HCT116 (cell line): ENCODE data around the gene COL12A1. TPM values are rescaled to one million over a fixed set of nuclear protein-coding genes. Genes with fewer than 3 reads are reported as not detected.

Experiments
- ATAC-seq: fragments of 200-7000 bp; cut with Tn5 transposase; 2 replicates; pipeline ENCODE4 v1.9.1; 2020; ENCODE audit warnings: mild to moderate bottlenecking, moderate library complexity
- BruUV-seq: library from RNA; stranded (reverse); fragments of 400-500 nt; replicated peaks from 2 replicates; lab custom pipeline; 2021; lab: Mats Ljungman, UMichigan
- CTCF ChIA-PET: fragments of 300-600 bp; sonication (Branson Sonifier 250); formaldehyde crosslinking; loops from one replicate; lab custom pipeline; 2021; ENCODE audit warnings: antibody characterized with exemption; lab: Charles Lee
- POLR2A ChIA-PET: fragments of 300-600, 350-600 bp; sonication (Branson Sonifier 250); formaldehyde crosslinking; loops from one replicate; lab custom pipeline; 2021; ENCODE audit warnings: antibody characterized with exemption; lab: Charles Lee
- RAD21 ChIA-PET, 2 experiments: fragments of 300-600 bp; sonication (Branson Sonifier 250); formaldehyde crosslinking; loops; one replicate each; lab custom pipeline; 2023; ENCODE audit warnings: low total read pairs in 2 of 2; ENCODE audit not compliant: uncharacterized antibody in 2 of 2, unreplicated experiment in 2 of 2, low non-redundant PET in 1 of 2; lab: Charles Lee
- DNase-seq: peaks from one replicate; pipeline ENCODE4 v3.0.0-alpha.2; 2010; ENCODE audit warnings: low read depth, low spot score
- H2AFZ ChIP-seq: fragments of 200-600 bp; shearing (Covaris generic), sonication (generic); 2 replicates; pipeline ENCODE4 v1.6.1; 2017; ENCODE audit warnings: low read depth, mixed run types, mixed read lengths, antibody characterized with exemption, low read length; ENCODE audit not compliant: poor library complexity, severe bottlenecking
- H3K27ac ChIP-seq: 2 replicates; pipeline ENCODE4 v1.5.1; 2012; ENCODE audit warnings: low read depth, low read length
- H3K27me3 ChIP-seq: fragments of 200-600 bp; sonication (generic); 2 replicates; pipeline ENCODE4 v1.6.1; 2016; ENCODE audit warnings: mixed run types, low read length, mixed read lengths; ENCODE audit not compliant: insufficient read depth
- H3K36me3 ChIP-seq, 2 experiments: fragments of 200-500 bp in 1 of 2; fragments of 200-600 bp in 1 of 2; sonication (Bioruptor generic) in 1 of 2; sonication (generic) in 1 of 2; 2 replicates each; pipeline versions ENCODE4 v1.5.1 to v1.6.1; 2014 to 2016; ENCODE audit warnings: low read length in 2 of 2, inconsistent platforms in 1 of 2, mixed read lengths in 1 of 2, mixed run types in 1 of 2; ENCODE audit not compliant: insufficient read depth in 2 of 2, control insufficient read depth in 1 of 2
- H3K4me1 ChIP-seq, 2 experiments: fragments of 200-600 bp in 1 of 2; sonication (generic) in 1 of 2; 2 replicates each; pipeline versions ENCODE4 v1.5.1 to v1.6.1; 2012 to 2017; ENCODE audit warnings: low read length in 2 of 2, inconsistent platforms in 1 of 2, mild to moderate bottlenecking in 1 of 2, mixed read lengths in 1 of 2, mixed run types in 1 of 2, moderate library complexity in 1 of 2; ENCODE audit not compliant: insufficient read depth in 2 of 2, control insufficient read depth in 1 of 2
- H3K4me2 ChIP-seq: fragments of 200-600 bp; sonication (generic); 2 replicates; pipeline ENCODE4 v1.6.1; 2017; ENCODE audit warnings: mixed run types, low read length, mixed read lengths
- H3K4me3 ChIP-seq, 2 experiments: fragments of 200-600 bp in 1 of 2; sonication (generic) in 1 of 2; replicated peaks in 1 of 2; 2 replicates each; pipeline ENCODE4 v1.5.1; 2011 to 2016; ENCODE audit warnings: low read length in 2 of 2, control low read depth in 1 of 2, low read depth in 1 of 2, mild to moderate bottlenecking in 1 of 2, mixed read lengths in 1 of 2, mixed run types in 1 of 2
- H3K79me2 ChIP-seq: fragments of 200-600 bp; sonication (generic); 2 replicates; pipeline ENCODE4 v1.6.1; 2017; ENCODE audit warnings: mild to moderate bottlenecking, mixed run types, low read length, moderate library complexity, mixed read lengths; ENCODE audit not compliant: insufficient read depth
- H3K9ac ChIP-seq: fragments of 200-600 bp; sonication (generic); 2 replicates; pipeline ENCODE4 v1.6.1; 2016; ENCODE audit warnings: low read length, mixed read lengths
- H3K9me2 ChIP-seq: fragments of 200-600 bp; sonication (generic), shearing (Covaris generic); 2 replicates; pipeline ENCODE4 v1.6.1; 2017; ENCODE audit warnings: mixed run types, mild to moderate bottlenecking, moderate library complexity; ENCODE audit not compliant: insufficient read depth
- H3K9me3 ChIP-seq, 2 experiments: fragments of 200-500 bp in 1 of 2; fragments of 200-600 bp in 1 of 2; sonication (Bioruptor generic) in 1 of 2; sonication (generic) in 1 of 2; 2 replicates each; pipeline ENCODE4 v1.6.1; 2014 to 2017; ENCODE audit warnings: low read length in 2 of 2, mixed read lengths in 2 of 2, inconsistent platforms in 1 of 2, low read depth in 1 of 2, mild to moderate bottlenecking in 1 of 2, mixed run types in 1 of 2, moderate library complexity in 1 of 2; ENCODE audit not compliant: control insufficient read depth in 1 of 2, insufficient read depth in 1 of 2
- H4K20me1 ChIP-seq: fragments of 200-600 bp; sonication (generic), shearing (Covaris generic); 2 replicates; pipeline ENCODE4 v1.6.1; 2017; ENCODE audit warnings: mixed run types, mild to moderate bottlenecking, moderate library complexity; ENCODE audit not compliant: insufficient read depth
- CBX3 ChIP-seq: IDR thresholded peaks from 2 replicates; pipeline ENCODE4 v1.6.1; 2012; ENCODE audit warnings: low read depth
- ELF1 ChIP-seq: IDR thresholded peaks from 2 replicates; pipeline ENCODE4 v1.6.1; 2012; ENCODE audit warnings: low read depth, borderline replicate concordance
- EZH2phosphoT487 ChIP-seq: fragments of 200-600 bp; IDR thresholded peaks from 2 replicates; pipeline ENCODE4 v1.6.1; 2018; ENCODE audit warnings: antibody characterized with exemption, borderline replicate concordance
- FOSL1 ChIP-seq: IDR thresholded peaks from 2 replicates; pipeline ENCODE4 v1.6.1; 2012; ENCODE audit warnings: low read depth
- RAD21 ChIP-seq: IDR thresholded peaks from 2 replicates; pipeline ENCODE4 v1.6.1; 2012; ENCODE audit warnings: low read depth, mild to moderate bottlenecking
- SIN3A ChIP-seq: IDR thresholded peaks from 2 replicates; pipeline ENCODE4 v1.6.1; 2012; ENCODE audit warnings: low read depth
- TCF7L2 ChIP-seq: IDR thresholded peaks from 2 replicates; pipeline ENCODE4 v1.7.0; 2011; ENCODE audit warnings: borderline replicate concordance, inconsistent platforms; ENCODE audit not compliant: insufficient read depth, insufficient read length; ENCODE audit errors: extremely low read depth
- ZFX ChIP-seq: fragments of 450-650 bp; IDR thresholded peaks from 2 replicates; pipeline ENCODE4 v1.6.1; 2017
- ZNF274 ChIP-seq: fragments of 200-500 bp; sonication (Bioruptor generic); IDR thresholded peaks from 2 replicates; pipeline ENCODE4 v1.6.1; 2014; ENCODE audit warnings: mild to moderate bottlenecking, low read depth, low read length, inconsistent platforms
- intact Hi-C: fragments of 100-400 bp; cut with micrococcal nuclease; formaldehyde crosslinking; loops from 2 replicates; pipeline ENCODE4 v1.10.0; 2022
- total RNA-seq: library from RNA; stranded (reverse); gene quantifications from one replicate; pipeline ENCODE4 v1.2.1, GENCODE V29; 2021; ENCODE audit not compliant: unreplicated experiment
- TF ChIP-seq, protein P1 (sequence below), 3 experiments: fragments of 200-600 bp in 1 of 3; sonication (generic) in 1 of 3; IDR thresholded peaks in 2 of 3; conservative IDR thresholded peaks in 1 of 3; 2 replicates each; pipeline ENCODE4 v1.5.1; 2012 to 2017; ENCODE audit warnings: low read depth in 2 of 3, low read length in 2 of 3, antibody characterized with exemption in 1 of 3, borderline replicate concordance in 1 of 3, control low read depth in 1 of 3, mild to moderate bottlenecking in 1 of 3, mixed read lengths in 1 of 3, mixed run types in 1 of 3, moderate library complexity in 1 of 3; ENCODE audit not compliant: insufficient read depth in 1 of 3
- TF ChIP-seq, protein P2 (sequence below): IDR thresholded peaks from 2 replicates; pipeline ENCODE4 v1.6.1; 2011; ENCODE audit warnings: mild to moderate bottlenecking, low read length, moderate library complexity; ENCODE audit not compliant: insufficient replicate concordance; ENCODE audit errors: extremely low read depth
- TF ChIP-seq, protein P3 (sequence below): IDR thresholded peaks from 2 replicates; pipeline ENCODE4 v1.6.1; 2012; ENCODE audit warnings: low read depth

COL12A1 gene
- total RNA-seq, 1 experiment from 2014 or later: 23.5 TPM

DNA sequence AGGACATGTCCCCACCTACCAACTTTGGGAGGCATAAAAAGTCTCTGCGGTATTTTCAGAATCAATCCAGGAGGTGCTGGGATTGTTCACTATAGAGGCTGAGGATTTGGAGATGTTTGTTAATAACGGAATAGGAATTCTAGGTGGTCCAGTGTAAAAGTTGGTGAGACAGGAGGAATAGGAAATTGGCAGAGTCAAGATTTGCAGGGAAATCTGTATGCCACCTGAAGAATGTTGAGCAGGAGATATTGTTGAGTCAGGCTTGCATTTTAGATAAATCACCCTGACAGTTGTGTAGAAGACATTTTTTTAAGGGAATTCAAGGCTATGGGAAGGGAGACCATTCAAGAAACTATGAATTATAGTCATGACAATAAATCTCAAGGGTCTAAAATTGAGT lies 124.8 kb downstream of the COL12A1 start:
- no peak overlapping the region for H3K9ac ChIP-seq
- intact Hi-C loops: no loop called here
- no peaks in the 10 kb centered on the region for H3K79me2 ChIP-seq
- ChIA-PET POLR2A (no interaction called here), CTCF (no interaction called here), RAD21 (no interaction called here)
- no peak overlapping the region for H3K4me3 ChIP-seq
- no peak for TF ChIP-seq ELF1
- TF ChIP-seq FOSL1: no peak
- no peak for TF ChIP-seq ZNF274
- TF ChIP-seq TCF7L2: no peak
- TF ChIP-seq CBX3: no peak
- TF ChIP-seq, protein P1, sequence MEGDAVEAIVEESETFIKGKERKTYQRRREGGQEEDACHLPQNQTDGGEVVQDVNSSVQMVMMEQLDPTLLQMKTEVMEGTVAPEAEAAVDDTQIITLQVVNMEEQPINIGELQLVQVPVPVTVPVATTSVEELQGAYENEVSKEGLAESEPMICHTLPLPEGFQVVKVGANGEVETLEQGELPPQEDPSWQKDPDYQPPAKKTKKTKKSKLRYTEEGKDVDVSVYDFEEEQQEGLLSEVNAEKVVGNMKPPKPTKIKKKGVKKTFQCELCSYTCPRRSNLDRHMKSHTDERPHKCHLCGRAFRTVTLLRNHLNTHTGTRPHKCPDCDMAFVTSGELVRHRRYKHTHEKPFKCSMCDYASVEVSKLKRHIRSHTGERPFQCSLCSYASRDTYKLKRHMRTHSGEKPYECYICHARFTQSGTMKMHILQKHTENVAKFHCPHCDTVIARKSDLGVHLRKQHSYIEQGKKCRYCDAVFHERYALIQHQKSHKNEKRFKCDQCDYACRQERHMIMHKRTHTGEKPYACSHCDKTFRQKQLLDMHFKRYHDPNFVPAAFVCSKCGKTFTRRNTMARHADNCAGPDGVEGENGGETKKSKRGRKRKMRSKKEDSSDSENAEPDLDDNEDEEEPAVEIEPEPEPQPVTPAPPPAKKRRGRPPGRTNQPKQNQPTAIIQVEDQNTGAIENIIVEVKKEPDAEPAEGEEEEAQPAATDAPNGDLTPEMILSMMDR (IDR thresholded peaks at IDR 0.05 in 2 of 3, conservative IDR thresholded peaks at IDR 0.05 in 1 of 3; ENCODE audit: borderline replicate concordance in 1 of 3, insufficient read depth in 1 of 3, low read depth in 2 of 3, low read length in 2 of 3): no peak
- no peaks in the 10 kb centered on the region for H3K27me3 ChIP-seq
- H3K4me1 ChIP-seq: no peaks in the 10 kb centered on the region
- H3K9me3 ChIP-seq: no peaks in the 10 kb centered on the region
- ATAC-seq (no peak), DNase-seq (no peak)
- H4K20me1 ChIP-seq: no peaks in the 10 kb centered on the region
- no peak overlapping the region for H2AFZ ChIP-seq
- no peak overlapping the region for H3K27ac ChIP-seq
- peaks cover 0 to 8% of the 10 kb centered on the region in 2 experiments; a peak in 1 of 4 replicates for H3K36me3 ChIP-seq
- BruUV-seq: no TSS peak
- H3K9me2 ChIP-seq: no peaks in the 10 kb centered on the region
- H3K4me2 ChIP-seq: no peak overlapping the region

DNA sequence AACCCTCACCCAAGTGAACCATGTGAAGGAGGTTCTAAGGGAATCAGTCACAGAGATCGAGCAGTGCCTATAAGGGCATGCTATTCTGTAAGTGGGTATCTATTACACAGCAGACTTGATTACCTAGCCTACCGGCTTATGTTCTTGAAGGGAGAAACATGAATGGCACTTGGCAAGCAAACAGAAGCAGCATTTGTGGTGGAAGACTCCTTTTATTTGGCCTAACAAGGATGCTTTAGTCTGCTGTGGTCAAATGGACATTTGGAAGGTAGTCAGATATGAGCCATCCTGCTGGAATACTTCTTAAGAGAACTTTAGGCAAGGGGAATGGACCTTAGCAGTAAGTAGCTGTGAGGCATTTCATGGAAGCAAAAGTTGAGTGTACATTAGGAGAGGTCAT lies 126.3 kb downstream of the COL12A1 start:
- Histone ChIP-seq H3K27ac (no peak overlapping the region), H3K9me3 (no peaks in the 10 kb centered on the region), H3K4me1 (no peaks in the 10 kb centered on the region), H2AFZ (no peak overlapping the region), H3K4me2 (no peak overlapping the region), H3K27me3 (no peaks in the 10 kb centered on the region), H3K9ac (no peak overlapping the region), H3K36me3 (no peaks in the 10 kb centered on the region), H3K9me2 (no peaks in the 10 kb centered on the region), H3K79me2 (no peaks in the 10 kb centered on the region), H3K4me3 (no peak overlapping the region), H4K20me1 (no peaks in the 10 kb centered on the region)
- no peak for ATAC-seq
- DNase-seq: no peak
- intact Hi-C loops: no loop called here
- no TSS peak for BruUV-seq
- ChIA-PET RAD21 (no interaction called here), CTCF (no interaction called here), POLR2A (no interaction called here)
- no peak for TF ChIP-seq CBX3
- TF ChIP-seq, protein P2, sequence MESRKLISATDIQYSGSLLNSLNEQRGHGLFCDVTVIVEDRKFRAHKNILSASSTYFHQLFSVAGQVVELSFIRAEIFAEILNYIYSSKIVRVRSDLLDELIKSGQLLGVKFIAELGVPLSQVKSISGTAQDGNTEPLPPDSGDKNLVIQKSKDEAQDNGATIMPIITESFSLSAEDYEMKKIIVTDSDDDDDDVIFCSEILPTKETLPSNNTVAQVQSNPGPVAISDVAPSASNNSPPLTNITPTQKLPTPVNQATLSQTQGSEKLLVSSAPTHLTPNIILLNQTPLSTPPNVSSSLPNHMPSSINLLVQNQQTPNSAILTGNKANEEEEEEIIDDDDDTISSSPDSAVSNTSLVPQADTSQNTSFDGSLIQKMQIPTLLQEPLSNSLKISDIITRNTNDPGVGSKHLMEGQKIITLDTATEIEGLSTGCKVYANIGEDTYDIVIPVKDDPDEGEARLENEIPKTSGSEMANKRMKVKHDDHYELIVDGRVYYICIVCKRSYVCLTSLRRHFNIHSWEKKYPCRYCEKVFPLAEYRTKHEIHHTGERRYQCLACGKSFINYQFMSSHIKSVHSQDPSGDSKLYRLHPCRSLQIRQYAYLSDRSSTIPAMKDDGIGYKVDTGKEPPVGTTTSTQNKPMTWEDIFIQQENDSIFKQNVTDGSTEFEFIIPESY: no peak
- no peak for TF ChIP-seq ZFX
- no peak for TF ChIP-seq ZNF274
- TF ChIP-seq SIN3A: no peak
- TF ChIP-seq RAD21: no peak
- TF ChIP-seq, protein P3, sequence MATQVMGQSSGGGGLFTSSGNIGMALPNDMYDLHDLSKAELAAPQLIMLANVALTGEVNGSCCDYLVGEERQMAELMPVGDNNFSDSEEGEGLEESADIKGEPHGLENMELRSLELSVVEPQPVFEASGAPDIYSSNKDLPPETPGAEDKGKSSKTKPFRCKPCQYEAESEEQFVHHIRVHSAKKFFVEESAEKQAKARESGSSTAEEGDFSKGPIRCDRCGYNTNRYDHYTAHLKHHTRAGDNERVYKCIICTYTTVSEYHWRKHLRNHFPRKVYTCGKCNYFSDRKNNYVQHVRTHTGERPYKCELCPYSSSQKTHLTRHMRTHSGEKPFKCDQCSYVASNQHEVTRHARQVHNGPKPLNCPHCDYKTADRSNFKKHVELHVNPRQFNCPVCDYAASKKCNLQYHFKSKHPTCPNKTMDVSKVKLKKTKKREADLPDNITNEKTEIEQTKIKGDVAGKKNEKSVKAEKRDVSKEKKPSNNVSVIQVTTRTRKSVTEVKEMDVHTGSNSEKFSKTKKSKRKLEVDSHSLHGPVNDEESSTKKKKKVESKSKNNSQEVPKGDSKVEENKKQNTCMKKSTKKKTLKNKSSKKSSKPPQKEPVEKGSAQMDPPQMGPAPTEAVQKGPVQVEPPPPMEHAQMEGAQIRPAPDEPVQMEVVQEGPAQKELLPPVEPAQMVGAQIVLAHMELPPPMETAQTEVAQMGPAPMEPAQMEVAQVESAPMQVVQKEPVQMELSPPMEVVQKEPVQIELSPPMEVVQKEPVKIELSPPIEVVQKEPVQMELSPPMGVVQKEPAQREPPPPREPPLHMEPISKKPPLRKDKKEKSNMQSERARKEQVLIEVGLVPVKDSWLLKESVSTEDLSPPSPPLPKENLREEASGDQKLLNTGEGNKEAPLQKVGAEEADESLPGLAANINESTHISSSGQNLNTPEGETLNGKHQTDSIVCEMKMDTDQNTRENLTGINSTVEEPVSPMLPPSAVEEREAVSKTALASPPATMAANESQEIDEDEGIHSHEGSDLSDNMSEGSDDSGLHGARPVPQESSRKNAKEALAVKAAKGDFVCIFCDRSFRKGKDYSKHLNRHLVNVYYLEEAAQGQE: no peak
- no peak for TF ChIP-seq EZH2phosphoT487
